WTC11 (cell line): ENCODE results near the gene SNX9. TPM values are rescaled to one million over a fixed set of nuclear protein-coding genes. Genes with fewer than 3 reads are reported as not detected.

Experiments used
- ATAC-seq: fragments of 200-7000 bp; cut with Tn5 transposase; 2 replicates; pipeline ENCODE4 v1.10.0; 2021; ENCODE audit warnings: mild to moderate bottlenecking, moderate library complexity
- CTCF ChIA-PET: fragments of 300-600 bp; sonication (Branson Sonifier 250); formaldehyde crosslinking; loops from one replicate; lab custom pipeline; 2021; ENCODE audit warnings: antibody characterized with exemption; lab: Charles Lee
- POLR2A ChIA-PET: fragments of 350-600 bp; sonication (Branson Sonifier 250); formaldehyde crosslinking; loops from one replicate; lab custom pipeline; 2021; ENCODE audit warnings: antibody characterized with exemption; lab: Charles Lee
- DNase-seq: peaks from one replicate; pipeline ENCODE4 v3.0.0; 2021; ENCODE audit warnings: low spot score
- H3K27ac Mint-ChIP-seq: 2 replicates; pipeline ENCODE4 v1.8.0; 2021; ENCODE audit warnings: mixed read lengths
- H3K27me3 Mint-ChIP-seq: 2 replicates; pipeline ENCODE4 v1.8.0; 2021; ENCODE audit warnings: low read depth, mild to moderate bottlenecking, moderate library complexity, mixed read lengths
- H3K36me3 Mint-ChIP-seq: 2 replicates; pipeline ENCODE4 v1.8.0; 2021; ENCODE audit warnings: mixed read lengths
- H3K4me1 Mint-ChIP-seq: 2 replicates; pipeline ENCODE4 v1.8.0; 2022; ENCODE audit warnings: mixed read lengths
- H3K4me3 Mint-ChIP-seq: 2 replicates; pipeline ENCODE4 v1.8.0; 2021; ENCODE audit warnings: mild to moderate bottlenecking, moderate library complexity, mixed read lengths
- H3K9me3 Mint-ChIP-seq: 2 replicates; pipeline ENCODE4 v1.8.0; 2021; ENCODE audit warnings: mixed read lengths
- CREM ChIP-seq: sonication (generic); formaldehyde crosslinking; IDR thresholded peaks from 2 replicates; pipeline ENCODE4 v1.8.1; 2022; ENCODE audit warnings: mild to moderate bottlenecking, missing genetic modification reagents, moderate library complexity
- HMGA2 ChIP-seq: fragments of 250-450 bp; sonication (Bioruptor Pico); IDR thresholded peaks from 2 replicates; pipeline ENCODE4 v1.4.0; 2021; ENCODE audit warnings: mild to moderate bottlenecking, moderate library complexity
- MYBL2 ChIP-seq: sonication (generic); formaldehyde crosslinking; IDR thresholded peaks from 2 replicates; pipeline ENCODE4 v1.8.1; 2023; ENCODE audit warnings: mild to moderate bottlenecking, moderate library complexity, missing genetic modification reagents
- NFE2L1 ChIP-seq: sonication (generic); formaldehyde crosslinking; IDR thresholded peaks from 2 replicates; pipeline ENCODE4 v1.8.1; 2023; ENCODE audit warnings: missing genetic modification reagents
- SMAD3 ChIP-seq: sonication (generic); formaldehyde crosslinking; IDR thresholded peaks from 2 replicates; pipeline ENCODE4 v1.8.0; 2022; ENCODE audit warnings: missing genetic modification reagents, mild to moderate bottlenecking, borderline replicate concordance
- TCF7 ChIP-seq: sonication (generic); formaldehyde crosslinking; IDR thresholded peaks from 2 replicates; pipeline ENCODE4 v1.8.0; 2022; ENCODE audit warnings: mild to moderate bottlenecking, low read depth, missing genetic modification reagents, moderate library complexity
- TEAD4 ChIP-seq: sonication (generic); formaldehyde crosslinking; IDR thresholded peaks from 2 replicates; pipeline ENCODE4 v1.8.0; 2022; ENCODE audit warnings: mild to moderate bottlenecking, missing genetic modification reagents
- ZNF219 ChIP-seq: sonication (generic); formaldehyde crosslinking; IDR thresholded peaks from 2 replicates; pipeline ENCODE4 v1.8.0; 2023; ENCODE audit warnings: missing genetic modification reagents, mild to moderate bottlenecking, borderline replicate concordance
- ZNF317 ChIP-seq: sonication (generic); formaldehyde crosslinking; IDR thresholded peaks from 2 replicates; pipeline ENCODE4 v1.8.1; 2023; ENCODE audit warnings: low read depth, mild to moderate bottlenecking, moderate library complexity, missing genetic modification reagents, borderline replicate concordance
- ZNF671 ChIP-seq: fragments of 250-450 bp; sonication (Bioruptor Pico); IDR thresholded peaks from 2 replicates; pipeline ENCODE4 v1.8.0; 2021; ENCODE audit warnings: mild to moderate bottlenecking
- total RNA-seq: library from RNA; stranded (reverse); gene quantifications from 3 replicates; pipeline ENCODE4 v1.2.3, GENCODE V29; 2021
- TF ChIP-seq, protein P1 (sequence below): fragments of 250-450 bp; sonication (Bioruptor Pico); IDR thresholded peaks from 2 replicates; pipeline ENCODE4 v1.9.0; 2021; ENCODE audit warnings: mild to moderate bottlenecking
- TF ChIP-seq, protein P2 (sequence below): fragments of 250-450 bp; sonication (Bioruptor Pico); IDR thresholded peaks from 2 replicates; pipeline ENCODE4 v1.9.0; 2021; ENCODE audit warnings: mild to moderate bottlenecking, borderline replicate concordance
- TF ChIP-seq, protein P3 (sequence below): sonication (generic); formaldehyde crosslinking; IDR thresholded peaks from 2 replicates; pipeline ENCODE4 v1.8.1; 2022; ENCODE audit warnings: low read depth, missing genetic modification reagents, borderline replicate concordance
- TF ChIP-seq, protein P4 (sequence below): sonication (generic); formaldehyde crosslinking; IDR thresholded peaks from 2 replicates; pipeline ENCODE4 v1.8.0; 2023; ENCODE audit warnings: missing genetic modification reagents
- TF ChIP-seq, protein P5 (sequence below): sonication (generic); formaldehyde crosslinking; IDR thresholded peaks from 2 replicates; pipeline ENCODE4 v1.8.1; 2023; ENCODE audit warnings: mild to moderate bottlenecking, missing genetic modification reagents, moderate library complexity
- TF ChIP-seq, protein P6 (sequence below): fragments of 250-450 bp; sonication (Bioruptor Pico); conservative IDR thresholded peaks from 2 replicates; pipeline ENCODE4 v1.9.0; 2021; ENCODE audit warnings: mild to moderate bottlenecking
- TF ChIP-seq, protein P7 (sequence below): sonication (generic); formaldehyde crosslinking; IDR thresholded peaks from 2 replicates; pipeline ENCODE4 v1.8.0; 2022; ENCODE audit warnings: mild to moderate bottlenecking, missing genetic modification reagents

SNX9 gene
- total RNA-seq, 1 experiment from 2014 or later, result 35.0 TPM

DNA sequence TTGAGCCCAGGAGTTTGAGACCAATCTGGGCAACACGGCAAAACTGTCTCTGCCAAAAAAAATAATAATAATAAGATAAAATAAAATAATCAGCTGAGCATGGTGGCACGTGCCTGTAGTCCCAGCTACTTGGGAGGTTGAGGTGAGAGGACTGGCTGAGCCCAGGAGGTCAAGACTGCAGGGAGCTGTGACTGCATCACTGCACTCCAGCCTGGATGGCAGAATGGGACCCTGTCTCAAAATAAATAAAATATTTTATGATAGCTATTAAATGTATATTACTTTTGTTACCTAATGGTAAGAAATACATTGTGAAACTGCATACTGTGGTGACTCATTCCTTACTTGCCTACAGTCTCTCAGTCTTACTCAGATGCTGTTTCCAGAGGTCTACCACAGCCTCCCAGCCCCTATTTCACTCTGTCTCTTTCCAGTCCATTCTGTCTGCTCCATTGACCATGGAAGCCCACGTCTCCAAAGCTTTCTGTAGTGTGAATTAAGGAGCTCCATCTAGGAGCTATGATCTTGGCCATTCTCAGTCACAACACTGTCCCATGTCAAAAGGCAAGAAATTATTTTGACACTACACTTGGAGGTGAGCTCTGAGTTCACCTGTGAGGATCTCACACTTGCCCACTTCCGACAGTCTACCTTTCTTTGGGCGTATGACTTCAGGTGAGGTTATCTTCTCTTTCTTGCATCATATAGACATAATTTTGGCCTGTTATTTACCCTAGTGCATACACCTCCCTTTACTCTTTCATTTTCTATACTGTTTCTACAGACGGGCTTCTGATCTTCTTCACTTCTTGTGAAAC is 22.4 kb upstream of the SNX9 start:
- Mint-ChIP-seq H3K36me3 (no peaks in the 10 kb centered on the region), H3K27ac (no peak overlapping the region), H3K9me3 (peaks cover 6% of the 10 kb centered on the region; the same call in 1 of the 2 replicates), H3K27me3 (no peaks in the 10 kb centered on the region; the same call in 1 of the 2 replicates), H3K4me3 (no peak overlapping the region), H3K4me1 (no peaks in the 10 kb centered on the region)
- ChIA-PET CTCF (interaction anchor here (0.6 kb wide), 1 partner anchor 10 kb away, joined by 4 read pairs; no protein-coding TSS in a partner anchor), POLR2A (no interaction called here)
- no peak for DNase-seq
- no peak for ATAC-seq
- TF ChIP-seq, protein P1, sequence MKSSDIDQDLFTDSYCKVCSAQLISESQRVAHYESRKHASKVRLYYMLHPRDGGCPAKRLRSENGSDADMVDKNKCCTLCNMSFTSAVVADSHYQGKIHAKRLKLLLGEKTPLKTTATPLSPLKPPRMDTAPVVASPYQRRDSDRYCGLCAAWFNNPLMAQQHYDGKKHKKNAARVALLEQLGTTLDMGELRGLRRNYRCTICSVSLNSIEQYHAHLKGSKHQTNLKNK, result no peak
- TF ChIP-seq, protein P2, sequence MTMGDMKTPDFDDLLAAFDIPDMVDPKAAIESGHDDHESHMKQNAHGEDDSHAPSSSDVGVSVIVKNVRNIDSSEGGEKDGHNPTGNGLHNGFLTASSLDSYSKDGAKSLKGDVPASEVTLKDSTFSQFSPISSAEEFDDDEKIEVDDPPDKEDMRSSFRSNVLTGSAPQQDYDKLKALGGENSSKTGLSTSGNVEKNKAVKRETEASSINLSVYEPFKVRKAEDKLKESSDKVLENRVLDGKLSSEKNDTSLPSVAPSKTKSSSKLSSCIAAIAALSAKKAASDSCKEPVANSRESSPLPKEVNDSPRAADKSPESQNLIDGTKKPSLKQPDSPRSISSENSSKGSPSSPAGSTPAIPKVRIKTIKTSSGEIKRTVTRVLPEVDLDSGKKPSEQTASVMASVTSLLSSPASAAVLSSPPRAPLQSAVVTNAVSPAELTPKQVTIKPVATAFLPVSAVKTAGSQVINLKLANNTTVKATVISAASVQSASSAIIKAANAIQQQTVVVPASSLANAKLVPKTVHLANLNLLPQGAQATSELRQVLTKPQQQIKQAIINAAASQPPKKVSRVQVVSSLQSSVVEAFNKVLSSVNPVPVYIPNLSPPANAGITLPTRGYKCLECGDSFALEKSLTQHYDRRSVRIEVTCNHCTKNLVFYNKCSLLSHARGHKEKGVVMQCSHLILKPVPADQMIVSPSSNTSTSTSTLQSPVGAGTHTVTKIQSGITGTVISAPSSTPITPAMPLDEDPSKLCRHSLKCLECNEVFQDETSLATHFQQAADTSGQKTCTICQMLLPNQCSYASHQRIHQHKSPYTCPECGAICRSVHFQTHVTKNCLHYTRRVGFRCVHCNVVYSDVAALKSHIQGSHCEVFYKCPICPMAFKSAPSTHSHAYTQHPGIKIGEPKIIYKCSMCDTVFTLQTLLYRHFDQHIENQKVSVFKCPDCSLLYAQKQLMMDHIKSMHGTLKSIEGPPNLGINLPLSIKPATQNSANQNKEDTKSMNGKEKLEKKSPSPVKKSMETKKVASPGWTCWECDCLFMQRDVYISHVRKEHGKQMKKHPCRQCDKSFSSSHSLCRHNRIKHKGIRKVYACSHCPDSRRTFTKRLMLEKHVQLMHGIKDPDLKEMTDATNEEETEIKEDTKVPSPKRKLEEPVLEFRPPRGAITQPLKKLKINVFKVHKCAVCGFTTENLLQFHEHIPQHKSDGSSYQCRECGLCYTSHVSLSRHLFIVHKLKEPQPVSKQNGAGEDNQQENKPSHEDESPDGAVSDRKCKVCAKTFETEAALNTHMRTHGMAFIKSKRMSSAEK (CRISPR knock-in tag), result no peak
- TF ChIP-seq TEAD4 (CRISPR knock-in tag) (no peak), TCF7 (no peak)
- TF ChIP-seq, protein P3, sequence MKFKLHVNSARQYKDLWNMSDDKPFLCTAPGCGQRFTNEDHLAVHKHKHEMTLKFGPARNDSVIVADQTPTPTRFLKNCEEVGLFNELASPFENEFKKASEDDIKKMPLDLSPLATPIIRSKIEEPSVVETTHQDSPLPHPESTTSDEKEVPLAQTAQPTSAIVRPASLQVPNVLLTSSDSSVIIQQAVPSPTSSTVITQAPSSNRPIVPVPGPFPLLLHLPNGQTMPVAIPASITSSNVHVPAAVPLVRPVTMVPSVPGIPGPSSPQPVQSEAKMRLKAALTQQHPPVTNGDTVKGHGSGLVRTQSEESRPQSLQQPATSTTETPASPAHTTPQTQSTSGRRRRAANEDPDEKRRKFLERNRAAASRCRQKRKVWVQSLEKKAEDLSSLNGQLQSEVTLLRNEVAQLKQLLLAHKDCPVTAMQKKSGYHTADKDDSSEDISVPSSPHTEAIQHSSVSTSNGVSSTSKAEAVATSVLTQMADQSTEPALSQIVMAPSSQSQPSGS (CRISPR knock-in tag), result no peak
- TF ChIP-seq, protein P4, sequence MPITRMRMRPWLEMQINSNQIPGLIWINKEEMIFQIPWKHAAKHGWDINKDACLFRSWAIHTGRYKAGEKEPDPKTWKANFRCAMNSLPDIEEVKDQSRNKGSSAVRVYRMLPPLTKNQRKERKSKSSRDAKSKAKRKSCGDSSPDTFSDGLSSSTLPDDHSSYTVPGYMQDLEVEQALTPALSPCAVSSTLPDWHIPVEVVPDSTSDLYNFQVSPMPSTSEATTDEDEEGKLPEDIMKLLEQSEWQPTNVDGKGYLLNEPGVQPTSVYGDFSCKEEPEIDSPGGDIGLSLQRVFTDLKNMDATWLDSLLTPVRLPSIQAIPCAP (CRISPR knock-in tag), result no peak
- TF ChIP-seq, protein P5, sequence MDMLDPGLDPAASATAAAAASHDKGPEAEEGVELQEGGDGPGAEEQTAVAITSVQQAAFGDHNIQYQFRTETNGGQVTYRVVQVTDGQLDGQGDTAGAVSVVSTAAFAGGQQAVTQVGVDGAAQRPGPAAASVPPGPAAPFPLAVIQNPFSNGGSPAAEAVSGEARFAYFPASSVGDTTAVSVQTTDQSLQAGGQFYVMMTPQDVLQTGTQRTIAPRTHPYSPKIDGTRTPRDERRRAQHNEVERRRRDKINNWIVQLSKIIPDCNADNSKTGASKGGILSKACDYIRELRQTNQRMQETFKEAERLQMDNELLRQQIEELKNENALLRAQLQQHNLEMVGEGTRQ (CRISPR knock-in tag), result no peak

DNA sequence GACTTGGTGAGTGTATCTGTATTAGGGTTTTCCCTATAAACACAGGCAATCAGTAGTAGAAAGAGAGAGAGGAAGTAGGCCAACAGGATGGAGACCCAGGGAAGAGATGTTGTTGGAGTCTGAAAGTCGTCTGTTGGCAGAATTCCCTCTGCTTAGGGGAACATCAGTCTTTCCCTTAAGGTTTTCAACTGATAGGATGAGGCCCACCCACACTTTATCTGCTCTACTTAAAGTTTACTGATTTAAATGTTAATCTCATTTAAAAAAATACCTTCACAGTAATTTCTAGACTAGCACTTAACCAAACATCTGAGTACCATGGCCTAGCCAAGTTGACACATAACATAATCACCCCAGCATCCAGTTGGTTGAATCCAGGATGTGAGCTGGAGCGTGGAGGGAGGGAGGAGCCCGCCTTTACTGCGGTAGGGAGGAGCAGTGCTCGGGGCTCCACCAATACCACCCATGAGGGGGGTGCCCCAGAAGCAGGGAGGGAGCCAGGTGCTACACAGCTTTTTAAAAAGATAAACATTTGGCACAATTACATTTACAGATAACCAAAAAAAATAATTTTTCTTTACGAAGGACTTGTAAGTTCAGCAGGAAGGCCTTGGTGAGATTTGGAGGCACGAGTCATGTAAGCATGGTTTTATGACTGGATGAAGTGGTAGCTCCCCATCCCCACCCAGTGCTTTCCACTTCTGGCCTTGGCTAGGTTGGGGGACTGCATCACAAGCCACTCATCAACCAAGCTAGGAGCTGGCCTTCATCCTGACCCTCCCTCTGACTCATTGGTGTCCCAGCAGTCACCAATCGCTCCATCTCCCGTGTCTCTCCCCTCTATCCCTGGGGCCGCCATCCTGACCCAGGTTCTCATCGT is 18.4 kb upstream of the SNX9 start:
- CTCF ChIA-PET, result interaction anchor here (0.7 to 1.6 kb wide), 2 partner anchors 15 to 69 kb away, joined by 3 to 5 read pairs; no protein-coding TSS in a partner anchor
- DNase-seq (no peak), ATAC-seq (no peak)
- Mint-ChIP-seq H3K36me3 (peaks cover 3% of the 10 kb centered on the region; the same call in 1 of the 2 replicates), H3K27ac (no peak overlapping the region), H3K4me3 (no peak overlapping the region), H3K9me3 (peaks cover 19% of the 10 kb centered on the region), H3K4me1 (peaks cover 5% of the 10 kb centered on the region), H3K27me3 (no peaks in the 10 kb centered on the region; the same call in 1 of the 2 replicates)
- POLR2A ChIA-PET, result no interaction called here
- TF ChIP-seq MYBL2 (CRISPR knock-in tag), result no peak
- no peak for TF ChIP-seq ZNF671 (CRISPR knock-in tag)
- TF ChIP-seq NFE2L1, result no peak
- no peak for TF ChIP-seq SMAD3 (CRISPR knock-in tag)
- TF ChIP-seq CREM, result no peak
- TF ChIP-seq, protein P6, sequence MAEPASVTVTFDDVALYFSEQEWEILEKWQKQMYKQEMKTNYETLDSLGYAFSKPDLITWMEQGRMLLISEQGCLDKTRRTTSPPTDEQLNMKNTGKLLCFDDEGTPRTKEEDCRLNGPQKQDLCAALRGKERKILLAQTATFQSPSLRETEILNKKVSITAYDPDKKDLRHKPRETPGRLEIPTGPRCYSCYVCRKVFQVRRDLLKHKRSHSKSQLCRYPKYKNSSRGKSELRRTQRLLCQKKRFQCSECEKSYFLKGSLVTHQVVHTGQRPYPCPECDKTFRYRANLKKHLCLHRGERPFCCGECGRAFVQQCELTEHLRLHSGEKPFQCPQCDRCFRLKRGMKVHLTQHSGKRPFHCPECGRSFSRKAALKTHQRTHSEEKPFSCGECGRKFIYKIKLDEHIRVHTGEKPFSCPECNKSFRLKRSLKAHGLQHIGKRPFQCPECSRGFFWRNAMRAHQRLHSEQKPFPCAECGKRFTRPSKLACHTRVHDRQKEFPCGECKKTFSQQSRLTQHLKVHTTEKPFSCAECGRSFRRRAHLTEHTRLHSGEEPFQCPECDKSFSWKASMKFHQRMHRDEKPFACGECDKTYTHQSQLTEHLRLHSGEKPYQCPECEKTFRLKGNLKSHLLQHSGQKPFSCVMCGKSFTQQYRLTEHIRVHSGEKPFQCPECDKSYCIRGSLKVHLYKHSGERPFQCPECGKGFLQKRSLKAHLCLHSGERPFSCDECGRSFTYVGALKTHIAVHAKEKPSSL (CRISPR knock-in tag), result no peak
- TF ChIP-seq, protein P3 (CRISPR knock-in tag), result no peak
- no peak for TF ChIP-seq HMGA2 (CRISPR knock-in tag)
- TF ChIP-seq ZNF317 (CRISPR knock-in tag), result no peak
- TF ChIP-seq, protein P7, sequence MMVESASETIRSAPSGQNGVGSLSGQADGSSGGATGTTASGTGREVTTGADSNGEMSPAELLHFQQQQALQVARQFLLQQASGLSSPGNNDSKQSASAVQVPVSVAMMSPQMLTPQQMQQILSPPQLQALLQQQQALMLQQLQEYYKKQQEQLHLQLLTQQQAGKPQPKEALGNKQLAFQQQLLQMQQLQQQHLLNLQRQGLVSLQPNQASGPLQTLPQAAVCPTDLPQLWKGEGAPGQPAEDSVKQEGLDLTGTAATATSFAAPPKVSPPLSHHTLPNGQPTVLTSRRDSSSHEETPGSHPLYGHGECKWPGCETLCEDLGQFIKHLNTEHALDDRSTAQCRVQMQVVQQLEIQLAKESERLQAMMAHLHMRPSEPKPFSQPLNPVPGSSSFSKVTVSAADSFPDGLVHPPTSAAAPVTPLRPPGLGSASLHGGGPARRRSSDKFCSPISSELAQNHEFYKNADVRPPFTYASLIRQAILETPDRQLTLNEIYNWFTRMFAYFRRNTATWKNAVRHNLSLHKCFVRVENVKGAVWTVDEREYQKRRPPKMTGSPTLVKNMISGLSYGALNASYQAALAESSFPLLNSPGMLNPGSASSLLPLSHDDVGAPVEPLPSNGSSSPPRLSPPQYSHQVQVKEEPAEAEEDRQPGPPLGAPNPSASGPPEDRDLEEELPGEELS (CRISPR knock-in tag), result no peak
- TF ChIP-seq ZNF219 (CRISPR knock-in tag), result no peak
